Activated CD8-positive, alpha-beta memory T cell treated with anti-CD3 and anti-CD28 coated beads for 4 hours (primary cell): ENCODE data around the gene PITPNC1.
"Not testable (repeated sequence)": the region's sequence is repeated elsewhere in the genome, so short reads cannot be mapped to it uniquely, and the experiment has no call there.

Experiments used
- DNase-seq, 2 donors: peaks; one replicate each; pipeline ENCODE4 v3.0.0-alpha.2; 2020; ENCODE audit warnings: low read depth in 2 of 2

The PITPNC1 gene

DNA sequence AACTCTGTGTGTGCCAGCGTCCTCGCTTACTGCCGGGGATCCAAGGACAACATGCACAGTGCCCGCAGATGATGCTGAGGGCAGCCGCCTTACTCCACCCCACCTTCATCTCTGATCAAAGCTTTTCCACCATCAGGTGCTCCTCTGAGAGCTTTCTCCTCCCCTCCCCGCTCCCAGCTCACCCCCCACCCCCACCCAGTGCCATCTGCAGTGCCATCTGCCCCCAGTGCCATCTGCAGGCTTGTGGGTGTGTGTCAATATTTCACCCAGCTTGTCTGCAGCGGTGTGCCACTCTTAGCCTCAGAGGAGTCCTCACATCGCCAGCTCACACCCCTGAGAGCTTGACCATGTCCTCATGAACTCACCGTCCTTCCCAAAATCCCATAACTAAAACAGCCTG is 242.5 kb downstream of the PITPNC1 start:
- no peak for DNase-seq

DNA sequence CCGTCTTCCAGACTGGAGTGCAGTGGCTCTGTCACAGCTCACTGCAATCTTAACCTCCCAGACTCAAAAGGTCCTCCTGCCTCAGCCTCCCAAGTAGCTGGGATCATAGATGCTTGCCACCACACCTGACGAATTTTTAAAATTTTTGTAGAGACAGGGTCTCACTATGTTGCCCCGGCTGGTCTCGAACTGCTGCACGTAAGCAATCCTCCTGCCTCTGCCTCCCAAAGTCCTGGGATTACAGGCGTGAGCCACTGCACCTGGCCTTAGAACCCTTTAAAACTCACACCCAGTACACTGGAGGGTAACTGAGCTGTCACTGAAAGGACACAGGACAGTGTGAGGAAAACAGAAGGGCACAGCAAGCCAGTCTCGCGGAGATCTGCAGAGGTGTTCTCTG is 243.0 kb downstream of the PITPNC1 start:
- no peak for DNase-seq

DNA sequence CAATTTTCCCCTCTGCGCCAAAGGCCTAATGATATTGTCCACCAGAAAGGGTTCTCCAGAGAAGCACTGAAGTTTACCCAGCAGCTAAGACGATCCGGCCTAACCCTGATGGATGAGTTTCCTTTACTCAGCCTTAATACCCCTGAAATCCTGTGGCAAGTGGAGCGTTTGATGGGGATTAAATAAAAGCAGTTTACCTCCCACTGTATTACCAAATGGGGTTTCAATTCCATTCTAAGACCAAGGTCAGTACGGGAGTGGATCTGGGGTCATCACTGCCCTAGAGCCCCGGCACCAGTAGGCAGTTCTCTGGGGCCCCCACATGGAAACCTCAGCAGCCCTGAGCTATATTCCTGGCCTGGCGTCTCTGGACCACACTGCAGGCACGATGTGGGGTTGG is 243.6 kb downstream of the PITPNC1 start:
- DNase-seq, result no peak

DNA sequence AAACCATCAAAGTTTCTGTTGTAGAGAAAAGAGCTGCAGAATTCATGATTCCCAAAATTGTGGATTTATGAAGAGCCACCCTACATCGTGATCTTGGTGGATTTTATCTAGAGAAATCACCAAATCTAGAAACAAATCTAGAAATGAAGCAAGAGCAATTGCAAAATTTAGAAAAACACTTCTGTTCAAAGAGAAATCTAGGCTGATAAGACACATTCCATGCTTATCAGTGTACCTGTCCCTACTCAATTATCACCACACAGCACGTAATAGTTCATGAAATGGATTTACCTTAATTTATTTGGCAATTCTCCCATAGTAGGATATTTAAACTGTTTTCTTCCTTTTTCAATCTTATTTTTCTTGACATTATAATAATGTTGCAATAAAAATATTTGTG is 246.7 kb downstream of the PITPNC1 start:
- DNase-seq, result no peak

DNA sequence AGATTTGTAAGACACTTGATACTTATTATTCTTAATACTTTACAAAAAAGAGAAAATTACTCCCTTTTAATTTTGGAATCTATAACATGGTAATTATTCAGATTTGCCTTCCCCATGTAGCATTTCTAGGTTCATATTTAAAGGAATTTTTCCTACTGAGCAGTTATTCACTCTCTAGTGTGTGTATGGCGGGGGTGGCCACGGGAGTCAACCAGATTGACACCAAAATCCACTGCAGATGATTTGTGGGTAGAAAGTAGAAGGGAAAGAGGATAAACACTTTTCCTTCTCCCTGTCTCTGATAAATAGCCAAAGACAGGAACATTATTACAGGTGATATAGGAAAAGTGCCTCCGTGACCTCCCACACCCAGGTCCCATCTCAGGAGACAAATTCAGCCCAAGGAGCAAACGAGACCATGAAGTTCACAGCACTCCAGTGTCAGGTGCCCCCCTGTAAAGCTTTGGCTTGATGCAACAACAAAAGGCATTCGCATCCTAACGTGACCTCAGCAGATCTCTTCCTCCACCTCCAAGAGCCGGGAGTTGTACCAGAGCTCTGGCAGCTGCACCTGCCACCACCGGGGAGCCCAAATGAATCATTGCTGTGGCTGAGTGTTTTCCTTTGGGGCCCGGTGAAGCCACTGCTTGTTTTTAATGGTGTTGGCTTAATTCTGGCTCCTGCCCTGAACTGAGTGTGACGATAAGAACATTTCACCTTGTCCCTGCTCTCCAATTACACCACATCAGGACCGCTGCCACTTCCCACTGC is 248.0 kb downstream of the PITPNC1 start:
- no peak for DNase-seq

DNA sequence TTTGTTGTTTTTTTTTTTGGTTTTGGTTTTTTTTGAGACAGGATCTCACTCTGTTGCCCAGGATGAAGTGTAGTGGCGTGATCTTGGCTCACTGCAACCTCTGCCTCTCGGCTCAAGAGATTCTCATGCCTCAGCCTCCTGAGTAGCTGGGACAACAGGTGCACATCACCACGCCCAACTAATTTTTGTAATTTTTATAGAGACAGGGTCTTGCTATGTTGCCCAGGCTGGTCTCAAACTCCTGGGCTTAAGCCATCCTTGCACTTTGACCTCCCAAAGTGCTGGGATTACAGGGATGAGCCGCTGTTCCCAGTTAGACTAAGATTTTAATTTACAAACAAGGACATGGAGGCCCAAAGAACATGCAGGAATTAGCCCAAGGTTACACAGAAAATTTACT is 248.9 kb downstream of the PITPNC1 start:
- DNase-seq, result no peak

DNA sequence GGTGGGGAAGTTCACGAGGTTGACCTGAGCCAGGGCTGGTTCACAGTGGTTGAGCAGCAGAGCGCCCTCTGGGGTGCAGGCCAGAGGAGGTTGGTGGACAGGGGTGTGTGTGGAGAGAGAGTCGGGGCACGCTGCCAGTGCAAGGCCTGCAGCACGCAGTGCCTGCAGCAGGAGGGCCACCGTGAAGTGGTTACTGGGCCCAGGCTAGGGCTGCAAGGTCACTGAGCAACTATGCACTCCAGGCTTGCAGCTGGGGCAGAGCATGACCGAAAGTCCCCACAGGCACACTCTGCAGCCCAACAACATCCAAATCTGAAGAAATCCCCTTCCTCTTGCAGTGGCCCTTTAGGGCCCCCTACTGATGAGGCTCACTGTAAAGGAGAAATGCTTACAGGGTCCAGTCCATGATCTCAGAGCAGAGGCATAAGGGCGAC is 251.5 kb downstream of the PITPNC1 start:
- no peak for DNase-seq

DNA sequence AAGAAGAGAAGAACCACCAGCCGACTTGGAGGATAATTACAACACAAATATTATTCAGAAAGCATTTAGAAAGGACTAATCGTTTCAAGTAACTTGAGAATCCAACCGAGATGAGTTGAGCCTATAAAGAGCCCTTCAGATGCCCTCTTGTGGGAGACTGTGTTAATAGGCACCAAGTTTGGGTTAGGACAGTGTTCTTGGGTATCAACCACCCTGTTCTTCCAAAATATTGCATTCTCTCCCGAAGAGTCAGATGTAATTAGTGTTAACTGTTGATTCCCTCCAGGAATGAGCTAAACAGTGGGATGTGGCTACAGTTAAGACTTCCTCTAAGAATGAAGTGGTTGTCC is 252.9 kb downstream of the PITPNC1 start:
- no peak for DNase-seq

DNA sequence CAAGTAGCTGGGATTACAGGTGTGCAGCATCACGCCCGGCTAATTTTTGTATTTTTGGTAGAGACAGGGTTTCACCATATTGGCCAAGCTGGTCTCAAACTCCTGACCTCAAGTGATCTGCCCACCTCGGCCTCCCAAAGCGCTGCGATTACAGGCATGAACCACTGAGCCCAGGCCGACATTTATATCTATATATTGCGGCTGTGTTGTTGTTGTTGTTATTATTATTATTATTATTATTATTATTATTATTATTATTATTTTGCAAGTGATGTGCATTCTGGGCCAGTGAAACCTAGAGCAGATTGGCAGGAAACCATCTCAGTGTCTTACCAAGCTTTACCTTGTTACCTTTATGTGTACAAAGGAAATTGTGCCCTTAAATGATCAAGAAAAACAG is 253.8 kb downstream of the PITPNC1 start:
- not testable (repeated sequence) for DNase-seq

DNA sequence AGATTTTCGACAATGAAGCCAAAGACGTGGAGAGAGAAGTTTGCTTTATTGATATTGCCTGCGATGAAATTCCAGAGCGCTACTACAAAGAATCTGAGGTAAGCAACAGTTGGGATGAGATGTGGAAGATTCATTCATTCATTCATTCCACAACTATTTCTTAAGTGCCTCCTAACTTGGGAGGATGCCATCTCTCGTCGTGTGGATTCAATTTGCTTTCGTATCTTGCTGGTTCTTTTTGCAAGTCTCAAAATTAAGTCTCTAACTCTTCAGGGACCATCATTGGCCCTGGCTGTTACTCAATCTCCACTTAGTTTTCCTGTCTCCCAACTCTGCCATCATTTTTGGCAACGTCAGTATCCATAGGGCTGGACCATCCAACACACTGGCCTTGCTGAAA is 255.1 kb downstream of the PITPNC1 start:
- no peak for DNase-seq

DNA sequence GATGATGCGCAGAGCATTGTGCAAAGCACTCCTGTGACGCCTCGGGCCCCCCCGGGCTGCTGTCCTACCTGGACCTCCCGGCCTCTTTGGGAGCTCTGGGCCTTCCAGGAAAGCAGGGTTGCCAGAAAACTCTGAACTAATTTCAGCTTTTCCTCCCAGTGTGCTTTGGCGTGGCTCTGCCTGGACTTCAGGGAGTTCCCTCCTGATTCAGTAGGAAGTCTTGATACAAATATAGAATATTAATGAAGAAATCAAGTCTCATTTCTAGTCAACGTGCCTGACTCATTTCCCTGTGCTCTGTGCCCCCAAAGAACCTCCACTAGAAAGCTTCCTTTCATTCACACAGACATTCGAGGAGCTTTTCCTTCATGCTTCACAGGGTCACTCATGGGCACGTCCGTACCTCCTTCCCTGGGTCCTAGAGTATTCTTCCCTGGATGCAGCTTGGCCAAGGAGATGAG is 256.7 kb downstream of the PITPNC1 start:
- no peak for DNase-seq

DNA sequence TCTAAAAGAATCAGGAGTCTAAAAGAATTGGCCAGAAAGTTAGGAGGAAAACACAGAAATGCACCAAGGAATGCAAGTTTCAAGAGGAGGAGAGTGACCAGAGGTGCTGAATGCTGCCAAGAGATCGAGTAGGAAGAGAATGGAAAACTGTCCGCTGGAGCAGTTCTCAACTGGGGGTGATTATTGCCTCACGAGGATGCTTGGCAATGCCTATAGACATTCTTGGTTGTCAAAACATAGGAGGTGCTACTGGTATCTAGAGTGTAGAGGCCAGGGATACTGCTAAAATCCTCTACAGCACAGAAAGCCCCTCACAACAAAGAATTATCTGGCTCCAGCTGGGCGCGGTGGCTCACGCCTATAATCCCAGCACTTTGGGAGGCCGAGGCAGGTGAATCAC is 258.6 kb downstream of the PITPNC1 start:
- DNase-seq, result no peak

DNA sequence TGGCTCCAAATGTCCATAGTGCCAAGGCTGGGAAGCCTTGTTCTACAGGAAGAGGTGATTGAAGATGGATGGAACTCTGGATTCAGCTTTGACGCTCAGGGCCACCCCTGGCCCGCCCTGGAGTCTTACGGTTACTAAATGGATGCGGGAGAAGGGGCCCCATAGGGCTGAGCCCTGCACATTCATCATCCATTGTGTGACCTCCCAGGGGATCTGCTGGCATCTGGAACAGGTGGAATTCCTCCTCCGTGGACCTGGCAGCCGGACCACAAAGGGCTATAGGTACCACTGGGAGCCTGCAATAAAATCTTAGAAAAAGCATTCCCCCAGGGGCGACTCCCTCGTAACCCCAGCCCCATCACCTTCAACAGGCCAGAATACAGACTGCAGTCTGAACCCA is 259.2 kb downstream of the PITPNC1 start:
- no peak for DNase-seq

DNA sequence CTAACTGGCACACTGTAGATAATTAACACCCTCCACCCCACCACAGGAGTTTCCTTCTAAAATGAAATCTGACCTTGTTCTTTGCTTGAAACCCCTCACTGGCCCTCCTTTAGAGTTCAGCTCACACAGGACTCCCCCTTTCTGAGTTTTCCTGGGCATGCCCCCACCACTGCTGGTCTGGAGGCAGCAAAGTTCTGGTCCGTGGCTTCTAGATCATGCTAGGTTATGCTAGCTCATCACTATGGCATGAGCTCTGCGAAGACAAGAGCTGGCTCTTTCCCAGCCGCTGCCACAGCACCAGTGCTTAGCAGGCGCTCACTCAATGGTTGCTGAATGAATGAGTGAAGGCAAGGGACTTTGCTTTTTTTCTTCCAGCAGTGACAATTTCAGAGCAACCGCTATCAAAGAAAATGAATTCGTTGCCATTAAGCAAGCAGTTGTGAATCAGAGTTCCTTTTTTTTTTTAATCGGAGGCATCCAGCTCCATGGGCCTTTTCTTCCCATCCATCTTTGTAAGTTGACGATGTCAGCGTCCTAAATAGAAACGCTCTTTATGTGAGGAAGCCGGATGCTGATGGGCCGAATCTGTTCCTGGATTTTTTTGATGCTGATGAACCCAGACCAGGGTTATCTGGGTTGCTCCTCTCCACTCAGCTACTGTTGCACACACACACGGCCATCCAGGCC is 259.9 kb downstream of the PITPNC1 start:
- DNase-seq, result no peak

DNA sequence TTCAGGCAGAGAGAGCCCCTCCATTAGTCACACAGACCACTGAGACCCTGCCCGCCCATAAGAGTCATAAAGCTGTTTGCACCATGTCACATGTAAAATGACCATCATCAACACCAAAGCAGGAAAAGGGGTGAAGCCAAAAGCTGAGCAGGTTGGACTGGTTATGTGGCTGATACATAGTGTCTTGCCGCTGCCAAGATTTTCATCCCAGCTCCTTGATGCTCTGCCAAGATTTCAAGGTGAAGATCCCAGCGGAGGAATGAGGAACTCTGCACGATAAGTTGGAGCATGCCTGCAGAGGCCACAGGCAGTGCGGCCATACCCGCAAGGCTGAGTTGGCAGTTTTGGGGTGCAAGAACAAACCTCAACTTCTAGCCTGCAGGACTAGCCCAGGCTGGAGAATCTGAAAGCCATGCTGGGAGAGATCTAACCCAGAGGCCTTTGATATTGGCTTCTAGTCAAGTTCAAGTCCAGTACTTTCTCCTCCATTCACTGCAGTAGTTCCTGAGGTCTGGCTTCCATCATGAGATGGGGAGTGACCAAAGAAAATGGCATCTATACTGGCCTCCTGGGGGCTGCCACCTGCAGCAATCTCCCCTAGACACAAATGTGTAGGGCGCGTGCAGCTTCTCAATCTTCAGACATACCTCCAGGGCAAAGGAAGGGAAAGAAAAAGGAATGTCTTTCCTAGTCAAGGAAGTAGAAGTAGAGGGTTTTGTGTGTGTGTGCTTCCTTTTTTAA is 261.0 kb downstream of the PITPNC1 start:
- DNase-seq, result no peak

DNA sequence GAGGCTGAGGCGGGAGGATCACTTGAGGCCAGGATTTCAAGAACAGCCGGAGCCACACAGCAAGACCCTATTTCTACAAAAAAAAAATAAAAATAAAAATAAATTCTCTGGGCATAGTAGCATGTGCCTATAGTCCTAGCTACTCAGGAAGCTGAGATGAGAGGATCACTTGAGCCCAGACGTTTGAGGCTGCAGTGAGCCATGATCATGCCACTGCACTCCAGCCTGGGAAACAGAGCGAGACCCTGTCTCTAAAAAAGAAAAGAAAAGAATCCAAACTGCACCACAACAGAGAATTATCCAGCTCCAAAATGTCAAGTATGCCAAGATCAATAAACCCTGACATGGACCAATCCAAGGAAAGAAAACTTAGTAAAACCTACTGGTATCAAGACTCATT is 261.8 kb downstream of the PITPNC1 start:
- DNase-seq, result no peak

DNA sequence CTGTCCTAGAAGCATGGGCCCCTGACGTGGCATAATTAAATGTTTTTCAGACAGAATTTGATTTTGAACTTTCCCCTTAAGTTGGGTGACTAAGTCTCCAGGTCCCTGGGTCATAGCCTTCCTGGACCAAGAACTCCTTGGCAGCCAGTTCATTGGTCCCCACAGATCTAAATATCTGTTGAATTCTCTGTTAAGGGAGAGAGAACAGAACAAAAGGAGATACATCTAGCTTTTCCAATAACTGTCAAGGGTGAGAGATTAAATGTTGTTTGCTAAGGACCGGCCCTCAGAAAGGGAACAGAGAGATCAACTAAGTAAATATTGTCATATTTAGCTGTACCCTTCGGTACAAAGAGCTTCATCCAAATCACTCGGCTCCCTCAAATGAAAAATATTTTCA is 262.5 kb downstream of the PITPNC1 start:
- no peak for DNase-seq

DNA sequence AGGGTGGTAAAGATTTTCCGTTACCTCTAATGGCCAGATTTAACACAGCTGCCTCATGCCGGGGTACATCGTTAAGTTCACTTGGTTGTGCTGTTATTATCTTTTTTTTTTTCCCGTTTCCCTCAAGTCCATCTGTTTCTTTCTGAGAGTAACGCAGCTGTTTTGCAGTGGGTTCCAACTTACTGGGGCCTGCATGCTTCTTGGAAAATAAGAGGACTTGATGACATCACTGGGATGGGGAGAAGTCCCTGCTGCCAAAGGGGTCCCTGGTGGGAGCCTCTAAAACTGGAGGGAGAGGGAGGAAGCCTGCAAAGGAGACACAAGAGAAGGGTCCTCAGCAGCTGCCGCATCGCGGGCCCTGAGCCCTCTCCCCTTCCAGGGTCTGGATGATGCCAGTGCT is 262.9 kb downstream of the PITPNC1 start:
- no peak for DNase-seq

DNA sequence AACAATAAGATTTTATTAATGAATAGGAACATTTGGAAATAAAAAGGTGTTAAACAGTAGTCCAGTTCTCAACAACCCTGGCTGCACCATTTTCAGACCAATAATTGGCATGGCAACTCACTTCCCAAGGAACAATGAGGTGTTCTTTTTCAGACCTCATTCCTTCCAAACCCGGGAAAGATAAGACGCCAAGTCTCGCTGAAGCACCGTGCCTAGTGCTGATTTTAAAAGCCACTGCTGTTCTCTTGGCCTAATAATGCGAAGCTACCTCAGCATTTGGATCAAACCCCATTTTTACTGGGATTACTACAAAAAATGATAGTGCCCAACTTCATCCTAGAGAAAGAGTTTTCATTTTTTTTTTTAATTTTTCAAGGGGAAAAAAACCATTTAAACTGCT is 265.4 kb downstream of the PITPNC1 start:
- no peak for DNase-seq

DNA sequence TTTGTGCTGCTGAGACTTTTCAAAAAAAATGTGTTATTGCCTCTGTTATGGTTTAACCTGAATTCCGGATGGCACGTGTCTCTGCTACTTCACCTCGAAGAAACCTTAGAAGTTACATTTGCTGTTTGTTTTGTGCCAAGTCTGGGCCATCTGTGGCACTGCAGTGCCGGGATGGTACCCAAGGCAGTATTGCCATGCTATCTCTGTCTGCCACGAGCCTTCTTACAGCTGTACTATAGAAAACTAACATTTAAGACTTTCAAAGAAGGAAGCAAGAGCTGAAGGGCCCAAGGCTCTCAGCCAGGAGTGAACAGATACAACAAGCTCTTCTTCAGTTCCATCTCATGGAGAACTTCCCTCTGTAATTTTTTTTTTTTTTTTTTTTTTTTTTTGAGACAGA is 267.0 kb downstream of the PITPNC1 start:
- no peak for DNase-seq

DNA sequence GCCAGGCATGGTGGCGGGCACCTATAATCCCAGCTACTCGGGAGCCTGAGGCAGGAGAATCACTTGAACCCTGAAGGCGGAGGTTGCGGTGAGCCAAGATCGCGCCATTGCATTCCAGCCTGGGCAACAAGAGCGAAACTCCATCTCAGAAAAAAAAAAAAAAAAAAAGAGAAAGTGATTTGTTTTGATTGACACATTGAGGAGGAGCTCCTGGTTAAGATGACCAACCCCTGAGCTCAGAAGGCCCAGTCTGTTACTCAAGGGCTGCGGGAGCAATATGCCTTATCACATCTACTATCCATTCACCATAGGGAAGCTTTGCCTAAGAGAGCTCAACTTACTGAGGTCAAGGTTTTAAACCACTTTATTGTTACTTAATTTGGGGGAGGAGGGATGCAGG is 268.1 kb downstream of the PITPNC1 start:
- DNase-seq, result not testable (repeated sequence)

DNA sequence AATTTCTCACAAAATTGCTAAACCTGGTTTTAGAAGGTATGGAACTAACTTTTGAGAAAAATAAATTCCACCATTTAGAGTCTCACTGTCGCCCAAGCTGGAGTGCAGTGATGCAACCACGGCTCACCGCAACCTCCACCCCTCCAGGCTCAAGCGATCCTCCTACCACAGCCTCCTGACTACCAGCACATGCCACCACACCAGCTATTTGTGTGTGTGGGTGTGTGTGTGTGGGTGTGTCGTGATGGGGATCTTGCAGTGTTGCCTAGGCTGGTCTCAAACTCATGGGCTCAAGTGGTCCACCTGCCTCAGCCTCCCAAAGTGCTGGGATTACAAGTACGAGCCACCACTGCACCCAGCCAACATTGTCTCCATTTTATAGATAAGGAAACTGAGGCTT is 269.4 kb downstream of the PITPNC1 start:
- DNase-seq, result no peak

DNA sequence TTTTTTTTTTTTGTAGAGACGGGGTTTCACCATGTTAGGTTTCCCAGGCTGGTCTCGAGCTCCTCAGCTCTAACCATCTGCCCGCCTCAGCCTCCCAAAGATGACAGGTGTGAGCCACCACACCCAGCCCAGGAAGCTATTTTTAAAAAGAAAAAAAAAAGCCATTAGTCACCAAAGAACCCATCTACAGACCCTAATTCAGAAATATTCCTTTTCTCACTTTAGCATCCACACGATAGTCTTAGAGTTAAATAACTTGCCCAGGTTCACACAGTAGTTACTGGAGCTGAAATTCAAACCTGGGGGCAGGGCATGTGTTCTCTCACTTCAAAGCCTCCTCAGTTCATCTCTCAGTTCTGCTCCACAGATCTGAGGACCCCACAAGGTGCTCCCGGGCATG is 270.4 kb downstream of the PITPNC1 start:
- no peak for DNase-seq
